ENCODE measurements around the gene FERMT3.

Gene FERMT3

DNA sequence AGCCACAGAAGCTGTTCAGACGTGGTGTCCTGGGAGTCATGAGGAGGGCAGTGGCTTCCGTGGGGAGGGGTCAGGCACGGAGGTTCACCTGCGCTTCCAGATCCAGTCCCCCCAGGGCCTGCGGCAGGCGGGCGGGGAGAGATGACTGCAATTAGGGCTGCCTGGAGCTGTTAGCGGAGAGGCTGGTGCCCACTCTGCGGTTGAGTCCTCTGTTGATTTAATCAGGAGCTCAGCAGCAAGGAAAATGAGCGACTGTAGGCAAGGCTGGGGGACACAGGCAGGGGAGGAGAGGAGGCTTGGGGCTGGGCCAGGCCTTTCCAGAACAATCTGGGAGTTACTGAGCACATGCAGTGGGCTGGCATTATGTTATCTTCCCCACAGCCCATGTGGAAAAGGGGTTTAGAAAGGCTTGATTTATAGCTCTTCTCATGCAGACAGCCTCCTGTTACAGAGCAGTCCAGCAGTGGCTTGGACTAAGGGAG is 57.9 kb downstream of the FERMT3 start:
- DNase-seq (ENCODE audit: low read depth), result no peak

DNA sequence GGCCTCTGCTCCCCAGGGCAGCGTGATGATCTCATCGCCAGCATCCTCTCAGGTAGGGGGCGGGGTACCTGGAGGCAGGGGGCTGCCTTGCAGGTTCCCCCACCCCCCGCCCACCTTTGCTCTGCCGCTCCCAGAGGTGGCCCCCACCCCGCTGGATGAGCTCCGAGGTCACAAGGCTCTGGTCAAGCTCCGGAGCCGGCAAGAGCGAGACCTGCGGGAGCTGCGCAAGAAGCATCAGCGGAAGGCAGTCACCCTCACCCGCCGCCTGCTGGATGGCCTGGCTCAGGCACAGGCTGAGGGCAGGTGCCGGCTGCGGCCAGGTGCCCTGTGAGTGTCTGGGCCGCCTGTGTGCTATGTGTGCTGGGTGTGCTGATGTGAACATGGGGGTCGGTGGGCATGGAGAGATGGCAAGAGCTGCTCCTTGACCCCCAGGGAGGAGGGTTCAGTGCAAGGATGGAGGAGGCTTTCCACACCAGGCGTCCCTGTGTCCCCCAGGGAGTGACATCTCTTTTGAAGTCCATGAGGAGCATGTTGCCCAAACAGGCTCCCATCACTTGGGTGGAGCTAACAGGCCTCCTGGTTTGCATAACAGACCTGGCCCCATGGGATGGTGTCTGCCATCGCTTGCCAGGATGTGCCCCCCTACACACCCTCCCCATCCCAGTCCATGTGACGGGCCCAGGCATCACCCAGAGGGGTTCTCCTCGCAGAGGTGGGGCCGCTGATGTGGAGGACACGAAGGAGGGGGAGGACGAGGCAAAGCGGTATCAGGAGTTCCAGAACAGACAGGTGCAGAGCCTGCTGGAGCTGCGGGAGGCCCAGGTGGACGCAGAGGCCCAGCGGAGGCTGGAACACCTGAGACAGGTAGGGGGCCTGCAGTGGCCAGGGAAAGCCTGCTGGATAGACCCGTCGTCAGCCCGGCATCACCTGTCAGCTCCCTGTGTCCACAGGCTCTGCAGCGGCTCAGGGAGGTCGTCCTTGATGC is 58.9 kb downstream of the FERMT3 start:
- DNase-seq (ENCODE audit: low read depth), result no peak

DNA sequence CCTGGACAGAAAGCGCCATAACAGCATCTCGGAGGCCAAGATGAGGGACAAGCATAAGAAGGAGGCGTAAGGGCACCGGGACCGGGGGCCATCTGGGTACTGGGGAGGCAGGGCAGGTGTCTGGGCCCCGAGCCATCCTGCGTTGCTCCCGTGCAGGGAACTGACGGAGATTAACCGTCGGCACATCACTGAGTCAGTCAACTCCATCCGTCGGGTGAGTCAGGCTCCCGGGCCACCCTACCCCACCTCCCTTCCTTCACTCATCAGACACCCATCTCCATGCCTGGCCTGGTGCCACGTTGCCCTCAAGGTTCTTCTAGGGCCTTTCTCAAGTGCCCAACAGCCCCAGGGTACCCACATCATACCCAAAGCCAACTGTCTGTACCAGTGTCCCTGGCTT is 59.8 kb downstream of the FERMT3 start:
- no peak for DNase-seq (ENCODE audit: low read depth)

DNA sequence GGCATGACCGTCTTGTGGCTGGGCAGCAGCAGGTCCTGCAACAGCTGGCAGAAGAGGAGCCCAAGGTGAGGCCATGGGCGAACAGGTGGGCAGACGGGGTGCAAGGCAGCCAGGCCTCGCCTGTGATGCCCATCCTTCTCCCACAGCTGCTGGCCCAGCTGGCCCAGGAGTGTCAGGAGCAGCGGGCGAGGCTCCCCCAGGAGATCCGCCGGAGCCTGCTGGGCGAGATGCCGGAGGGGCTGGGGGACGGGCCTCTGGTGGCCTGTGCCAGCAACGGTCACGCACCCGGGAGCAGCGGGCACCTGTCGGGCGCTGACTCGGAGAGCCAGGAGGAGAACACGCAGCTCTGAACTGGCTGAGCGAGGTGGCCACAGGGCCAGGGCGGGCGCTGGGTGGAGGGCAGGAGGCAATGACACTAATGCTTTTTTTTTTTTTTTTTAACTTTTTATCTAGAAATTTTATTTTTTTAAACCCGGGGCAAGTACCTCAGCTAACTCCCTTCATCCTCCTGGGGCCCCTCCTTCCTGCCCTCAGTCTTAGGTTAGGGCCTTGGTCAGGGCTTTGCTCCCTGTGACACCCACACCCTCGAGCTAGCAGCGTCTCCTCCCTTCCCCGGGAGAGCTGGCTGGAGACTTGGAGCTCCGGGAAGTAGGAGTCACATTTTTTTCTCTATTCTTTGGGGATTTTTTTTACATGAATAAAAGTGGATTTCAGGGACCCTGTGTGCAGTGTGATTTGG is 60.9 kb downstream of the FERMT3 start:
- no peak for DNase-seq (ENCODE audit: low read depth)

DNA sequence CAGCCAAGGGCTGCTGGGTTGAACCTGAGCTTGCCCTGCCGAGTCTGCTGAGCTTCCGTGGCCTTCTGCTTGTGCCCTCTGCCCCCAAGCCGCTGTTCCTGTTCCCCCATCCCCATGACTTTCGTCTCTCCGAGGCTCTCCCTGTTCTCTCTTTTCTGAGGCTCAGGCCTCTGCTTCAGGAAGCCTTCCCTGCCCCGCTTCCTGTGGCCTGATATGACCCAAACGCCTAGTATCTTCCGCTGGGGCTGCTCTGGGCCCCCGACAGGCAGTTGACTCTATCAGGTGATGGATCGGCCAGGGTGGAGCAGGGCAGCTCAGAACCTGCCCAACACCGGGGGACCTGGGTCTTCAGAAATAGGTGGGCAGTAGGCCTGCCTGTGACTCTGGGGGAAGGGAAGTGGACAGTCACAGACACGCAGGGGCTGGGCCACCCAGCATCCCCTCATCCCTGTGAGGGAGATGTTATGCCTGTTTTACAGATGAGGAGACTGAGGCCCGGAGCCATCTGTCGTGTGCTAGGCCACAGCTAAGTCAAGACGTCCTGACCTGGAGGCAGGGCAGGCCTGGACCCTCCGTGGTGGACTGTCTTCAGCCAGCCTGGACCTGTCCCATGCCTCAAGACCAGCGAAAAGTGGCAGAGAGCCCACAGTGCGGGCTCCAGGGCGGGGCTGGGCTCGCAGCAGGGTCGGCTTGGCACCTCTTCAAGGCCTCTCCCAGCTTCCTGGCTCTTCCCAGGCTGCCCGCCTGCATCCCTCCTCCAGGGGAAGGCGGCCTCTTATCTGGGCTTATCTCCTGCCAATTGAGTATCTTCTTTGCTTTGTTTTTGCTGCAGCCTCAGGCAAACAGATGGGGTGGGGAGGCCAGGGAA is 61.7 kb downstream of the FERMT3 start:
- DNase-seq (ENCODE audit: low read depth), result no peak

DNA sequence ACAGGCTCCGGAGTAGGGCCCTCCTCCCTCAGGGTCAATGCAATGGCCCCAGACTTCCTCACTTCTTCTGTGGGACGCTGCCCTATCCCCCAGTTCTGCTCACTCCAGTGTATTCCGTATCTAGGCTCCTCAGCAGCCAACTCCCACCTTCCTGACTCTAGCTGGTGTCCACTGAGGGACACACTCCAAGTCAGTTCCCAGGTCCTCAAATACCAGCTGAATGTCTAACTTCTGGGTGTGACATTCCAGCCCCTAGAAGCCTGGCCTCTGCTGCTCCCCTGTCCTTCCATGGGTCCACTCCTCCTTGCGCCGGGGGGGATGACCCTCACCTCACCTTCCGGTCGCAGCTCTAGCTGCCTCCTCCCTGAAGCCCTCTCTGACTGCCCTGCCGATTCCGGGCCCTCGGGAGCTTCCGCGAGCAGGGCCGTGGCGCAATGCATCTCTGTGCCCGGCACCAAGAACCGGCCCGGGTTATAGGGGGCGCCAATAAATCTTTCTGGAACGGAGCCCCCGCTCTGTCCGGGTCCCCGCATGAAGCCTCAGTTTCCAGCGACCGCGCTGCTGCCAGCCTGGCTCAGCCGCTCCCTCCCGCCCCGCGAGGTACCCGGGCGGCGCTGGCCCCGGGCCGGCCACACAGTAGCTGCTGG is 62.5 kb downstream of the FERMT3 start:
- DNase-seq (ENCODE audit: low read depth), result peak; percentile 53

DNA sequence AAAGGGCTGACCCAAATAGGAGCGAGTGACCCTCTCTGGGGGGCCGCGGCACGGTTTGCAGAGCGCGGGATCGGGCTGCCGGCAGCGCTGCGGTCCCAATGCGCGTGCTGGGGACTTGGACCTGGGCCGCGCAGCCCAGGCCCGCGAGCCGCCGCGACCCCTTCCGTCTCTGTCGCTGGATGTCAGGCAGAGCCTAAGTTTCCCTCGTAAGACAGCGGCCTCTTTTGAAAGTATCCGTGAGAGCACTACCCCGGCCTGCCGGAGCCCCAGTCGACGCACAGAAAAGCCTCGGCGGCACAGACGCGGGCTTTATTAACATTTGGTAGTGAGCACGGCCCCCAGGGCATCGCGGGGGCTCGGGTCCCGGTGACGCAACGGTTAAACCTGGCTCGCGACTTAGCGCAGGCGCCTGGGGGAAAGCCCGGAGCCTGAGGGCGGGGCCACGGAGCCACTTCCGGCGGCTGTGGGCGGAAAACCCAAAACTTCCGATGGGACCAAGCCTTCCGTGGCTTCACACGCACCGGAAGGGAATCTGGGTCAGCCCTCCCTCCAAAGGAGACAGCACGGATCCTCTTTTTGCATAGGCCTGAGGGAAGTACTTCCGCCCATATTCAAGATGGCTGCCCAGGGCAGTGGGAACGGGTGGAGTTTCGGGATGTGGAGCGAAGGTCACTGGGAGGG is 63.2 kb downstream of the FERMT3 start:
- peak; percentile 98 for DNase-seq (ENCODE audit: low read depth)
